HL-60 (cell line): ENCODE results near the gene PRG2.

ENCODE experiments used
- CTCF ChIP-seq: IDR thresholded peaks from one replicate; pipeline ENCODE4 v1.5.1; 2011; ENCODE audit warnings: low read length, control low read depth, inconsistent platforms; ENCODE audit not compliant: insufficient read depth
- GABPA ChIP-seq: IDR thresholded peaks from 2 replicates; pipeline ENCODE4 v1.6.1; 2012; ENCODE audit warnings: low read depth
- POLR2AphosphoS5 ChIP-seq: IDR thresholded peaks from 2 replicates; pipeline ENCODE4 v1.6.1; 2012; ENCODE audit warnings: low read depth
- REST ChIP-seq: IDR thresholded peaks from 2 replicates; pipeline ENCODE4 v1.6.1; 2012; ENCODE audit warnings: low read depth; ENCODE audit not compliant: insufficient replicate concordance
- SPI1 ChIP-seq: IDR thresholded peaks from 2 replicates; pipeline ENCODE4 v1.6.1; 2012; ENCODE audit warnings: low read depth, mild to moderate bottlenecking, borderline replicate concordance

GRCh38 chr11:57344826-57345225 is 45.6 kb downstream of the PRG2 start:
- no peak for TF ChIP-seq POLR2AphosphoS5
- TF ChIP-seq CTCF, result no peak
- TF ChIP-seq GABPA, result no peak
- TF ChIP-seq REST, result no peak
- TF ChIP-seq SPI1, result no peak
